ENCODE results near the gene LRMDA.

The LRMDA gene

GRCh38 chr10:75803121-75803520 is 371.7 kb downstream of the LRMDA start:
- no peak for DNase-seq

GRCh38 chr10:75803816-75804552 is 372.6 kb downstream of the LRMDA start:
- DNase-seq = no peak

- DNase-seq = no peak
Observed at GRCh38 chr10:75806186-75806585, 374.8 kb downstream of the LRMDA start.

- no peak for DNase-seq
Observed at GRCh38 chr10:75807456-75807855, 376.0 kb downstream of the LRMDA start.

GRCh38 chr10:75809003-75809402 is 377.6 kb downstream of the LRMDA start:
- DNase-seq = no peak

- DNase-seq = no peak
Observed at GRCh38 chr10:75814014-75814413, 382.6 kb downstream of the LRMDA start.

GRCh38 chr10:75815066-75815465 is 383.6 kb downstream of the LRMDA start:
- no peak for DNase-seq

- no peak for DNase-seq
Observed at GRCh38 chr10:75817198-75817597, 385.8 kb downstream of the LRMDA start.

- no peak for DNase-seq
Observed at GRCh38 chr10:75818552-75818951, 387.1 kb downstream of the LRMDA start.

GRCh38 chr10:75825235-75825634 is 393.8 kb downstream of the LRMDA start:
- no peak for DNase-seq

GRCh38 chr10:75825661-75826060 is 394.2 kb downstream of the LRMDA start:
- DNase-seq = no peak

- DNase-seq = no peak
Observed at GRCh38 chr10:75826846-75827245, 395.4 kb downstream of the LRMDA start.

- no peak for DNase-seq
Observed at GRCh38 chr10:75827587-75828021, 396.2 kb downstream of the LRMDA start.

- DNase-seq = no peak
Observed at GRCh38 chr10:75828413-75828812, 397.0 kb downstream of the LRMDA start.

GRCh38 chr10:75836064-75836463 is 404.6 kb downstream of the LRMDA start:
- DNase-seq = no peak

GRCh38 chr10:75838486-75838885 is 407.1 kb downstream of the LRMDA start:
- DNase-seq = no peak

- no peak for DNase-seq
Observed at GRCh38 chr10:75839020-75839419, 407.6 kb downstream of the LRMDA start.

GRCh38 chr10:75841266-75841665 is 409.8 kb downstream of the LRMDA start:
- no peak for DNase-seq

GRCh38 chr10:75845176-75845947 is 413.9 kb downstream of the LRMDA start:
- no peak for DNase-seq

GRCh38 chr10:75847477-75847876 is 416.1 kb downstream of the LRMDA start:
- DNase-seq = no peak

GRCh38 chr10:75851580-75852345 is 420.3 kb downstream of the LRMDA start:
- DNase-seq = no peak

GRCh38 chr10:75852851-75853484 is 421.5 kb downstream of the LRMDA start:
- DNase-seq = no peak

- DNase-seq = no peak
Observed at GRCh38 chr10:75857269-75857846, 425.9 kb downstream of the LRMDA start.

Measured in stimulated activated naive CD4-positive, alpha-beta T cell (primary cell).